Naive thymus-derived CD4-positive, alpha-beta T cell (primary cell): Measurements from ENCODE around the gene CNTN2. TPM values are rescaled to one million over a fixed set of nuclear protein-coding genes. Genes with fewer than 3 reads are reported as not detected.

Experiments used
- ATAC-seq: fragments of 150-1000 bp; cut with Tn5 transposase; 2 replicates; pipeline ENCODE4 v1.10.0; 2021; ENCODE audit warnings: mild to moderate bottlenecking, moderate library complexity
- CTCF ChIA-PET: fragments of 350-600 bp; sonication (Branson Sonifier 250); formaldehyde crosslinking; loops from one replicate; lab custom pipeline; 2021; ENCODE audit warnings: antibody characterized with exemption; lab: Charles Lee
- POLR2A ChIA-PET: fragments of 350-600 bp; sonication (Branson Sonifier 250); formaldehyde crosslinking; loops from one replicate; lab custom pipeline; 2021; ENCODE audit warnings: antibody characterized with exemption, inconsistent platforms; lab: Charles Lee
- DNase-seq, 9 donors: peaks; one replicate each; pipeline versions ENCODE4 v3.0.0 to v3.0.0-alpha.2; 2020 to 2022; ENCODE audit warnings: mixed read lengths in 1 of 9
- H3K27ac ChIP-seq: one replicate; pipeline ENCODE4 v1.7.0; 2013; ENCODE audit warnings: mild to moderate bottlenecking, low read depth, low read length, moderate library complexity
- H3K27me3 ChIP-seq, 2 donors: one replicate each; pipeline ENCODE4 v1.7.0; 2013; ENCODE audit warnings: low read length in 2 of 2, mild to moderate bottlenecking in 2 of 2, moderate library complexity in 2 of 2; ENCODE audit not compliant: control insufficient read depth in 2 of 2, insufficient read depth in 2 of 2
- H3K36me3 ChIP-seq, 3 experiments: 1 replicate in 2 of 3; 2 replicates in 1 of 3; pipeline ENCODE4 v1.7.0; 2013; ENCODE audit warnings: low read length in 3 of 3, mild to moderate bottlenecking in 3 of 3, moderate library complexity in 1 of 3; ENCODE audit not compliant: insufficient read depth in 3 of 3, control insufficient read depth in 2 of 3
- H3K4me1 ChIP-seq, 2 donors: one replicate each; pipeline ENCODE4 v1.7.0; 2013; ENCODE audit warnings: low read length in 2 of 2, mild to moderate bottlenecking in 2 of 2, moderate library complexity in 1 of 2; ENCODE audit not compliant: control insufficient read depth in 2 of 2, insufficient read depth in 2 of 2
- H3K4me3 ChIP-seq: 2 replicates; pipeline ENCODE4 v1.7.0; 2013; ENCODE audit warnings: mild to moderate bottlenecking, low read length
- H3K9me3 ChIP-seq, 3 experiments: 1 replicate in 2 of 3; 2 replicates in 1 of 3; pipeline ENCODE4 v1.7.0; 2013; ENCODE audit warnings: low read length in 3 of 3; ENCODE audit not compliant: control insufficient read depth in 2 of 3
- H3K27ac Mint-ChIP-seq, 9 donors: one replicate each; pipeline ENCODE4 v1.8.0; 2020 to 2022; ENCODE audit warnings: mixed read lengths in 9 of 9, mild to moderate bottlenecking in 8 of 9, moderate library complexity in 5 of 9, inconsistent platforms in 2 of 9
- H3K27me3 Mint-ChIP-seq, 5 donors: one replicate each; pipeline ENCODE4 v1.8.0; 2021 to 2022; ENCODE audit warnings: mixed read lengths in 5 of 5, mild to moderate bottlenecking in 1 of 5
- H3K36me3 Mint-ChIP-seq, 5 donors: one replicate each; pipeline ENCODE4 v1.8.0; 2020 to 2022; ENCODE audit warnings: mixed read lengths in 5 of 5, mild to moderate bottlenecking in 3 of 5, inconsistent platforms in 1 of 5
- H3K4me1 Mint-ChIP-seq, 7 donors: one replicate each; pipeline ENCODE4 v1.8.0; 2020 to 2022; ENCODE audit warnings: mixed read lengths in 7 of 7, mild to moderate bottlenecking in 3 of 7, inconsistent platforms in 1 of 7
- H3K4me3 Mint-ChIP-seq, 10 donors: one replicate each; pipeline ENCODE4 v1.8.0; 2020 to 2022; ENCODE audit warnings: mild to moderate bottlenecking in 10 of 10, mixed read lengths in 10 of 10, moderate library complexity in 6 of 10, inconsistent platforms in 2 of 10
- H3K9me3 Mint-ChIP-seq, 11 donors: one replicate each; pipeline ENCODE4 v1.8.0; 2020 to 2022; ENCODE audit warnings: mixed read lengths in 11 of 11, mild to moderate bottlenecking in 4 of 11, inconsistent platforms in 1 of 11, moderate library complexity in 1 of 11
- intact Hi-C, 2 donors: fragments of 100-400 bp; cut with micrococcal nuclease; formaldehyde crosslinking; loops; one replicate each; pipeline ENCODE4 v1.15.1; 2023
- polyA plus RNA-seq, 2 donors: library from polyadenylated mRNA; unstranded; fragments of 300-500 nt; fragmentation: Illumina TruSeq; gene quantifications; one replicate each; pipeline ENCODE4 v1.2.3, GENCODE V29; 2021
- total RNA-seq, 6 experiments: library from RNA in 5 of 6; stranded (reverse) in 5 of 6; gene quantifications; 1 replicate in 5 of 6; 2 replicates in 1 of 6; pipeline ENCODE4 v1.2.3 and lab custom pipeline; 2021 to 2026

The CNTN2 gene
- total and polyA plus RNA-seq, 7 experiments from 2014 or later = not detected

DNA sequence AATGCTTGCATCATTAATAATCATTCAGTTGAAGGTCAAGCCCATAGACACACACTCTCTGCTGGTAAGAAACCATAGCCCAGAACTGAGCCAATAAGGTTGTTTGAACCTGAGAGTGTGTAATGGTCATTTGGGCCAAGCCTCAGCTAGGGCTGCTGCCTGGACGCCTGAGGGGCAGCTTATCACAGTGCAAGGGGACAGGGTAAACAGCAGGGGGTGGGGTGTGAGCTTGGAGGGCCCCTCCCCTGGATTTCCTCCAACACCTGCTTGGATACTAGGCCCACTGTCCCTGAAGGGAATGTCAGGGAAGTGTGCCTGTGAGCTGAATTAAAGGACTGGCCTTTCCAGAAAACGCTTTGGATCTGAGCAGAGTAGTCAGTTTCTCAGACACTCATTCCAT lies 24.6 kb upstream of the CNTN2 start:
- Mint-ChIP-seq H3K27ac (no peak overlapping the region), H3K9me3 (peaks cover 0 to 3% (median 0%) of the 10 kb centered on the region in 11 donors), H3K36me3 (no peaks in the 10 kb centered on the region), H3K27me3 (peaks cover 0 to 7% (median 0%) of the 10 kb centered on the region in 5 donors), H3K4me3 (no peak overlapping the region), H3K4me1 (no peaks in the 10 kb centered on the region)
- DNase-seq (no peak), ATAC-seq (no peak)
- Histone ChIP-seq H3K4me3 (no peak overlapping the region), H3K36me3 (no peaks in the 10 kb centered on the region), H3K9me3 (no peaks in the 10 kb centered on the region), H3K27ac (no peak overlapping the region), H3K27me3 (no peaks in the 10 kb centered on the region), H3K4me1 (no peaks in the 10 kb centered on the region)
- ChIA-PET POLR2A (no interaction called here), CTCF (no interaction called here)
- intact Hi-C loops = no loop called here

- Histone ChIP-seq H3K9me3 (no peaks in the 10 kb centered on the region), H3K27ac (no peak overlapping the region), H3K4me3 (no peak overlapping the region), H3K4me1 (no peaks in the 10 kb centered on the region), H3K27me3 (no peaks in the 10 kb centered on the region), H3K36me3 (no peaks in the 10 kb centered on the region)
- peaks cover 0 to 7% (median 0%) of the 10 kb centered on the region in 5 donors for H3K27me3 Mint-ChIP-seq
- H3K9me3 Mint-ChIP-seq = peaks cover 0 to 3% (median 0%) of the 10 kb centered on the region in 11 donors
- no peak for ATAC-seq
- intact Hi-C loops = no loop called here
- POLR2A ChIA-PET = no interaction called here
- no peak for DNase-seq
- no peaks in the 10 kb centered on the region for H3K4me1 Mint-ChIP-seq
- H3K36me3 Mint-ChIP-seq = no peaks in the 10 kb centered on the region
- no peak overlapping the region for H3K4me3 Mint-ChIP-seq
- no peak overlapping the region for H3K27ac Mint-ChIP-seq
- CTCF ChIA-PET = no interaction called here
Observed at GRCh38 chr1:205020466-205020865, 22.5 kb upstream of the CNTN2 start.

- no peaks in the 10 kb centered on the region for H3K36me3 ChIP-seq
- DNase-seq (no peak), ATAC-seq (no peak)
- Mint-ChIP-seq H3K27me3 (peaks cover 0 to 7% (median 0%) of the 10 kb centered on the region in 5 donors), H3K4me3 (no peak overlapping the region), H3K36me3 (no peaks in the 10 kb centered on the region), H3K27ac (no peak overlapping the region), H3K9me3 (no peaks in the 10 kb centered on the region), H3K4me1 (no peaks in the 10 kb centered on the region)
- H3K4me1 ChIP-seq = no peaks in the 10 kb centered on the region
- CTCF ChIA-PET = no interaction called here
- no peak overlapping the region for H3K4me3 ChIP-seq
- POLR2A ChIA-PET = no interaction called here
- H3K27me3 ChIP-seq = no peaks in the 10 kb centered on the region
- intact Hi-C loops = no loop called here
- H3K27ac ChIP-seq = no peak overlapping the region
- no peaks in the 10 kb centered on the region for H3K9me3 ChIP-seq
Observed at GRCh38 chr1:205024679-205025078, 18.3 kb upstream of the CNTN2 start.

DNA sequence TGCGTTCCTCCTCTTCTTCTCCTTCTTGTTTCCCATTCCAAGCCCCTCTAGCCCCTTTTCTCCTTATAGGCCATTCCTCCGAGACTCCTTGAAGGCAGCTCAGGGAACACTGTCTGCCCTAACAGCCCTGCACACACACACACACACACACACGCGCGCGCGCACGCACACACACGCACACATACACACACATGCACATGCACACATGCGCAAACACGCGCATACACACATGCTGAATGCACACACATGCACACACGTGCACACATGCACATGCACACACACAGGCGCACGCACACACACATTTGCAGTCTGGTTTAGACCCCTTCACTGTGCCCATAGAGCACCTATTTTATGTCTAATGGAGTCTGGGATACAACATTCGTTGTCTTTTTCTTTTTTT lies 17.8 kb upstream of the CNTN2 start:
- Mint-ChIP-seq H3K4me1 (no peaks in the 10 kb centered on the region), H3K27ac (no peak overlapping the region), H3K36me3 (no peaks in the 10 kb centered on the region), H3K4me3 (no peak overlapping the region), H3K9me3 (no peaks in the 10 kb centered on the region), H3K27me3 (peaks cover 0 to 11% (median 0%) of the 10 kb centered on the region in 5 donors)
- H3K4me3 ChIP-seq = no peak overlapping the region
- H3K9me3 ChIP-seq = no peaks in the 10 kb centered on the region
- ATAC-seq (no peak), DNase-seq (no peak)
- H3K4me1 ChIP-seq = no peaks in the 10 kb centered on the region
- no peaks in the 10 kb centered on the region for H3K27me3 ChIP-seq
- no peak overlapping the region for H3K27ac ChIP-seq
- ChIA-PET CTCF (no interaction called here), POLR2A (no interaction called here)
- intact Hi-C loops = no loop called here
- H3K36me3 ChIP-seq = no peaks in the 10 kb centered on the region

- no peaks in the 10 kb centered on the region for H3K9me3 Mint-ChIP-seq
- no peak overlapping the region for H3K4me3 ChIP-seq
- H3K27ac Mint-ChIP-seq = no peak overlapping the region
- ATAC-seq = no peak
- no peaks in the 10 kb centered on the region for H3K36me3 Mint-ChIP-seq
- H3K36me3 ChIP-seq = no peaks in the 10 kb centered on the region
- POLR2A ChIA-PET = no interaction called here
- intact Hi-C loops = no loop called here
- no peak overlapping the region for H3K4me3 Mint-ChIP-seq
- no peaks in the 10 kb centered on the region for H3K27me3 ChIP-seq
- CTCF ChIA-PET = no interaction called here
- DNase-seq = no peak
- peaks cover 0 to 11% (median 0%) of the 10 kb centered on the region in 5 donors for H3K27me3 Mint-ChIP-seq
- H3K4me1 ChIP-seq = no peaks in the 10 kb centered on the region
- no peaks in the 10 kb centered on the region for H3K9me3 ChIP-seq
- no peak overlapping the region for H3K27ac ChIP-seq
- no peaks in the 10 kb centered on the region for H3K4me1 Mint-ChIP-seq
Observed at GRCh38 chr1:205026181-205026580, 16.8 kb upstream of the CNTN2 start.

DNA sequence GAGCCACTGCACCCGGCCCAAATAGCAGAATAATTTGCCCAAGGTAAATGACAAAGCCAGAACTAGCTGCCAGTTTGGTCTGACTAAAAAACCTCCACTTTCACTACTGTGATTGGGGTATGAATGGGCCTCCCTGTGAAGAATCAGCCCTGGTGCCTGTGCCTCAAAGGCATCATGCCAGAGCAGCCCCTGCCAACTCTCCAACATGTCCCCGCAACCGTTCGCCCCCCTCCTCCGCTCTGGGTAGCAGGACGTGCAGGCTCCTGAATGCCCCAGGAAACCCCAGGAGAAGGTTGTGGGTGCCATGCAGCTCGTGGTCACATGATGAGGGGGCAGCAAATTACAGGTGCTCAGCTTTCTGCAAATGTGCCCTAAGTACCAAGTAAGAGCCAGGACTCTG lies 14.6 kb upstream of the CNTN2 start:
- POLR2A ChIA-PET = no interaction called here
- H3K4me3 ChIP-seq = no peak overlapping the region
- no peaks in the 10 kb centered on the region for H3K4me1 ChIP-seq
- H3K27me3 ChIP-seq = no peaks in the 10 kb centered on the region
- ATAC-seq = no peak
- no peak overlapping the region for H3K27ac ChIP-seq
- no peaks in the 10 kb centered on the region for H3K9me3 ChIP-seq
- CTCF ChIA-PET = interaction anchor here (0.7 kb wide), 1 partner anchor 24 kb away, joined by 3 read pairs; no protein-coding TSS in a partner anchor
- Mint-ChIP-seq H3K27me3 (peaks cover 0 to 6% (median 0%) of the 10 kb centered on the region in 5 donors), H3K36me3 (no peaks in the 10 kb centered on the region), H3K4me1 (no peaks in the 10 kb centered on the region), H3K9me3 (peaks cover 0 to 1% (median 0%) of the 10 kb centered on the region in 11 donors), H3K27ac (no peak overlapping the region), H3K4me3 (no peak overlapping the region)
- intact Hi-C loops = no loop called here
- DNase-seq = no peak
- no peaks in the 10 kb centered on the region for H3K36me3 ChIP-seq

GRCh38 chr1:205028924-205029323 lies 14.1 kb upstream of the CNTN2 start:
- no peaks in the 10 kb centered on the region for H3K36me3 Mint-ChIP-seq
- intact Hi-C loops = no loop called here
- ATAC-seq = no peak
- Histone ChIP-seq H3K9me3 (no peaks in the 10 kb centered on the region), H3K27ac (no peak overlapping the region), H3K27me3 (no peaks in the 10 kb centered on the region), H3K36me3 (no peaks in the 10 kb centered on the region), H3K4me1 (no peaks in the 10 kb centered on the region), H3K4me3 (no peak overlapping the region)
- H3K4me3 Mint-ChIP-seq = no peak overlapping the region
- ChIA-PET POLR2A (no interaction called here), CTCF (interaction anchor here (0.6 to 0.7 kb wide), 2 partner anchors 24 to 127 kb away, joined by 3 to 6 read pairs; no protein-coding TSS in a partner anchor)
- no peak for DNase-seq
- H3K27ac Mint-ChIP-seq = peak overlapping the region in 1 of 9 donors; percentile 39
- H3K4me1 Mint-ChIP-seq = no peaks in the 10 kb centered on the region
- peaks cover 0 to 6% (median 0%) of the 10 kb centered on the region in 5 donors for H3K27me3 Mint-ChIP-seq
- peaks cover 0 to 1% (median 0%) of the 10 kb centered on the region in 11 donors for H3K9me3 Mint-ChIP-seq
